Thymus (tissue), 11 donors: Measurements from ENCODE around the gene RRP8. TPM values are rescaled to one million over a fixed set of nuclear protein-coding genes. Genes with fewer than 3 reads are reported as not detected.

Experiments used
- DNase-seq, 9 donors: peaks; one replicate each; pipeline ENCODE4 v3.0.0-alpha.2; 2013; ENCODE audit warnings: low spot score in 9 of 9, low read depth in 6 of 9, missing footprints in 1 of 9
- H3K27ac ChIP-seq, 2 donors: one replicate each; pipeline ENCODE4 v1.5.1; 2013; ENCODE audit warnings: control low read depth in 1 of 2, low read depth in 1 of 2, low read length in 1 of 2, mild to moderate bottlenecking in 1 of 2, moderate library complexity in 1 of 2
- H3K27me3 ChIP-seq, 2 donors: one replicate each; pipeline ENCODE4 v1.5.1; 2013; ENCODE audit warnings: low read length in 1 of 2; ENCODE audit not compliant: control insufficient read depth in 2 of 2, insufficient read depth in 1 of 2
- H3K36me3 ChIP-seq, 2 donors: one replicate each; pipeline ENCODE4 v1.5.1; 2013; ENCODE audit warnings: low read length in 1 of 2, mild to moderate bottlenecking in 1 of 2, moderate library complexity in 1 of 2; ENCODE audit not compliant: control insufficient read depth in 2 of 2, insufficient read depth in 2 of 2
- H3K4me1 ChIP-seq, 2 donors: one replicate each; pipeline ENCODE4 v1.5.1; 2013; ENCODE audit warnings: low read length in 2 of 2; ENCODE audit not compliant: control insufficient read depth in 2 of 2, insufficient read depth in 2 of 2
- H3K4me3 ChIP-seq, 2 donors: one replicate each; pipeline ENCODE4 v1.5.1; 2013; ENCODE audit warnings: low read length in 2 of 2, control low read depth in 1 of 2, mild to moderate bottlenecking in 1 of 2
- H3K9me3 ChIP-seq, 2 donors: one replicate each; pipeline ENCODE4 v1.5.1; 2013; ENCODE audit warnings: low read length in 1 of 2, mild to moderate bottlenecking in 1 of 2; ENCODE audit not compliant: control insufficient read depth in 2 of 2, insufficient read depth in 1 of 2
- WGBS: extraction: QIAGEN DNeasy Blood & Tissue Kit; methylation state at CpG from one replicate; pipeline ENCODE4 v1.1.7; 2013; 5-methylcytosine and 5-hydroxymethylcytosine counted together
- polyA plus RNA-seq: library from polyadenylated mRNA; stranded (reverse); fragments of 200-250 nt; gene quantifications from one replicate; pipeline ENCODE4 v1.2.3, GENCODE V29; 2013
- total RNA-seq: library from RNA; stranded (reverse); fragments of 120-200 nt; gene quantifications from one replicate; pipeline ENCODE4 v1.2.4, GENCODE V29; 2013
- donor health status: healthy.

Gene RRP8
- total and polyA plus RNA-seq, 2 donors = 22.0 to 32.2 TPM

- Histone ChIP-seq H3K4me3 (no peak overlapping the region), H3K27ac (no peak overlapping the region), H3K9me3 (no peaks in the 10 kb centered on the region), H3K4me1 (no peaks in the 10 kb centered on the region), H3K36me3 (no peaks in the 10 kb centered on the region), H3K27me3 (no peaks in the 10 kb centered on the region)
- DNase-seq = no peak
Measured at GRCh38 chr11:6553634-6554033, 49.8 kb downstream of the RRP8 start.

GRCh38 chr11:6548641-6549040 lies 54.8 kb downstream of the RRP8 start:
- 88% methylated on average over 3 of the region's 3 CpGs for WGBS
- DNase-seq = no peak
- Histone ChIP-seq H3K27ac (no peak overlapping the region), H3K27me3 (no peaks in the 10 kb centered on the region), H3K4me3 (no peak overlapping the region), H3K9me3 (no peaks in the 10 kb centered on the region), H3K4me1 (no peaks in the 10 kb centered on the region), H3K36me3 (peaks cover 5 to 15% of the 10 kb centered on the region in 2 donors)

- Histone ChIP-seq H3K4me3 (no peak overlapping the region), H3K27me3 (no peaks in the 10 kb centered on the region), H3K9me3 (no peaks in the 10 kb centered on the region), H3K4me1 (no peaks in the 10 kb centered on the region), H3K27ac (no peak overlapping the region), H3K36me3 (peaks cover 5 to 15% of the 10 kb centered on the region in 2 donors)
- no peak for DNase-seq
- WGBS = 97% methylated on average over 2 of the region's 2 CpGs
Measured at GRCh38 chr11:6548121-6548520, 55.3 kb downstream of the RRP8 start.

GRCh38 chr11:6547177-6547576 lies 56.2 kb downstream of the RRP8 start:
- H3K9me3 ChIP-seq = no peaks in the 10 kb centered on the region
- H3K36me3 ChIP-seq = peaks cover 5 to 15% of the 10 kb centered on the region in 2 donors
- no peak for DNase-seq
- H3K4me3 ChIP-seq = no peak overlapping the region
- H3K27me3 ChIP-seq = no peaks in the 10 kb centered on the region
- no peak overlapping the region for H3K27ac ChIP-seq
- no peaks in the 10 kb centered on the region for H3K4me1 ChIP-seq
- WGBS = 97% methylated on average over 6 of the region's 6 CpGs

- DNase-seq = no peak
- no peaks in the 10 kb centered on the region for H3K4me1 ChIP-seq
- peaks cover 5 to 15% of the 10 kb centered on the region in 2 donors for H3K36me3 ChIP-seq
- WGBS = over 99% methylated on average over 8 of the region's 8 CpGs
- no peaks in the 10 kb centered on the region for H3K27me3 ChIP-seq
- H3K27ac ChIP-seq = no peak overlapping the region
- no peak overlapping the region for H3K4me3 ChIP-seq
- H3K9me3 ChIP-seq = no peaks in the 10 kb centered on the region
Measured at GRCh38 chr11:6546735-6547134, 56.7 kb downstream of the RRP8 start.

- no peak overlapping the region for H3K4me3 ChIP-seq
- WGBS = 98% methylated on average over 14 of the region's 14 CpGs
- no peaks in the 10 kb centered on the region for H3K4me1 ChIP-seq
- no peak for DNase-seq
- no peaks in the 10 kb centered on the region for H3K27me3 ChIP-seq
- H3K27ac ChIP-seq = no peak overlapping the region
- no peaks in the 10 kb centered on the region for H3K9me3 ChIP-seq
- peaks cover 5 to 15% of the 10 kb centered on the region in 2 donors for H3K36me3 ChIP-seq
Measured at GRCh38 chr11:6545917-6546605, 57.4 kb downstream of the RRP8 start.

Other genes starting within 250 kb of the RRP8 start
- gene SMPD1, start 213.1 kb downstream of the RRP8 start, total RNA-seq = 17.4 TPM
- 68.8 TPM for gene SMPD1, start 213.1 kb downstream of the RRP8 start, polyA plus RNA-seq
- 47.0 TPM for gene APBB1, start 184.5 kb downstream of the RRP8 start, total RNA-seq
- gene APBB1, start 184.5 kb downstream of the RRP8 start, polyA plus RNA-seq = 70.6 TPM
- gene HPX, start 162.6 kb downstream of the RRP8 start, total RNA-seq = 0.38 TPM
- 1.9 TPM for gene HPX, start 162.6 kb downstream of the RRP8 start, polyA plus RNA-seq
- 2.8 TPM for gene TRIM3, start 129.7 kb downstream of the RRP8 start, total RNA-seq
- gene TRIM3, start 129.7 kb downstream of the RRP8 start, polyA plus RNA-seq = 8.3 TPM
- gene ARFIP2, start 122.3 kb downstream of the RRP8 start, total RNA-seq = 27.4 TPM
- 40.7 TPM for gene ARFIP2, start 122.3 kb downstream of the RRP8 start, polyA plus RNA-seq
- gene TIMM10B, start 122.1 kb downstream of the RRP8 start, total RNA-seq = 18.7 TPM
- 18.5 TPM for gene TIMM10B, start 122.1 kb downstream of the RRP8 start, polyA plus RNA-seq
- gene DNHD1, start 106.3 kb downstream of the RRP8 start, total RNA-seq = 3.4 TPM
- gene DNHD1, start 106.3 kb downstream of the RRP8 start, polyA plus RNA-seq = 21.6 TPM
- 68.6 TPM for gene ILK, start 158 bp upstream of the RRP8 start, total RNA-seq
- gene ILK, start 158 bp upstream of the RRP8 start, polyA plus RNA-seq = 74.6 TPM
- 160 TPM for gene TAF10, start 8.6 kb upstream of the RRP8 start, total RNA-seq
- gene TAF10, start 8.6 kb upstream of the RRP8 start, polyA plus RNA-seq = 119 TPM
- gene TPP1, start 15.8 kb upstream of the RRP8 start, total RNA-seq = 14.5 TPM
- gene TPP1, start 15.8 kb upstream of the RRP8 start, polyA plus RNA-seq = 59.4 TPM
- gene DCHS1, start 52.2 kb upstream of the RRP8 start, total RNA-seq = 3.2 TPM
- gene DCHS1, start 52.2 kb upstream of the RRP8 start, polyA plus RNA-seq = 6.5 TPM
- 43.8 TPM for gene MRPL17, start 79.7 kb upstream of the RRP8 start, total RNA-seq
- 42.2 TPM for gene MRPL17, start 79.7 kb upstream of the RRP8 start, polyA plus RNA-seq
- gene OR2AG2, start 168.4 kb upstream of the RRP8 start, total RNA-seq = 0.05 TPM
- gene OR2AG2, start 168.4 kb upstream of the RRP8 start, polyA plus RNA-seq = 0.05 TPM
- gene OR2AG1, start 179.4 kb upstream of the RRP8 start, total RNA-seq = not detected
- gene OR2AG1, start 179.4 kb upstream of the RRP8 start, polyA plus RNA-seq = 0.02 TPM
- 0.05 TPM for gene OR6A2, start 196.1 kb upstream of the RRP8 start, total RNA-seq
- gene OR6A2, start 196.1 kb upstream of the RRP8 start, polyA plus RNA-seq = 0.05 TPM
- not detected for gene OR10A5, start 242.1 kb upstream of the RRP8 start, total RNA-seq
- not detected for gene OR10A5, start 242.1 kb upstream of the RRP8 start, polyA plus RNA-seq